HG03460 (cell line): ENCODE data around the gene ADAMTS9.

Source experiments
- ATAC-seq: cut with Tn5 transposase; IDR thresholded peaks from one replicate; pipeline ENCODE4 v1.9.1; 2021; ENCODE audit not compliant: unreplicated experiment

Gene ADAMTS9

GRCh38 chr3:64586952-64587351 is 100.8 kb downstream of the ADAMTS9 start:
- no peak for ATAC-seq

- no peak for ATAC-seq
These were observed 103.6 kb downstream of the ADAMTS9 start for GRCh38 chr3:64584179-64584578.

- no peak for ATAC-seq
These were observed 109.0 kb downstream of the ADAMTS9 start for GRCh38 chr3:64578797-64579196.

GRCh38 chr3:64578062-64578770 is 109.6 kb downstream of the ADAMTS9 start:
- no peak for ATAC-seq

- ATAC-seq, result no peak
These were observed 111.5 kb downstream of the ADAMTS9 start for GRCh38 chr3:64576211-64576775.

GRCh38 chr3:64575211-64575844 is 112.5 kb downstream of the ADAMTS9 start:
- no peak for ATAC-seq

- no peak for ATAC-seq
These were observed 113.6 kb downstream of the ADAMTS9 start for GRCh38 chr3:64574194-64574593.

GRCh38 chr3:64571982-64572381 is 115.8 kb downstream of the ADAMTS9 start:
- ATAC-seq, result no peak

GRCh38 chr3:64568895-64569517 is 118.8 kb downstream of the ADAMTS9 start:
- ATAC-seq, result no peak

GRCh38 chr3:64566859-64567258 is 120.9 kb downstream of the ADAMTS9 start:
- no peak for ATAC-seq

- ATAC-seq, result no peak
These were observed 124.0 kb downstream of the ADAMTS9 start for GRCh38 chr3:64563751-64564150.

GRCh38 chr3:64561868-64562267 is 125.9 kb downstream of the ADAMTS9 start:
- ATAC-seq, result no peak

- no peak for ATAC-seq
These were observed 126.4 kb downstream of the ADAMTS9 start for GRCh38 chr3:64561325-64561843.

- ATAC-seq, result no peak
These were observed 127.0 kb downstream of the ADAMTS9 start for GRCh38 chr3:64560791-64561190.

GRCh38 chr3:64559588-64559987 is 128.2 kb downstream of the ADAMTS9 start:
- no peak for ATAC-seq

GRCh38 chr3:64556046-64556445 is 131.8 kb downstream of the ADAMTS9 start:
- no peak for ATAC-seq

- no peak for ATAC-seq
These were observed 132.4 kb downstream of the ADAMTS9 start for GRCh38 chr3:64555351-64555750.

- no peak for ATAC-seq
These were observed 133.5 kb downstream of the ADAMTS9 start for GRCh38 chr3:64554096-64554920.

GRCh38 chr3:64552966-64553365 is 134.8 kb downstream of the ADAMTS9 start:
- no peak for ATAC-seq

- ATAC-seq, result no peak
These were observed 135.6 kb downstream of the ADAMTS9 start for GRCh38 chr3:64552160-64552559.

- no peak for ATAC-seq
These were observed 136.1 kb downstream of the ADAMTS9 start for GRCh38 chr3:64551697-64552096.
